ENCODE measurements around the gene IFITM5.

DNA sequence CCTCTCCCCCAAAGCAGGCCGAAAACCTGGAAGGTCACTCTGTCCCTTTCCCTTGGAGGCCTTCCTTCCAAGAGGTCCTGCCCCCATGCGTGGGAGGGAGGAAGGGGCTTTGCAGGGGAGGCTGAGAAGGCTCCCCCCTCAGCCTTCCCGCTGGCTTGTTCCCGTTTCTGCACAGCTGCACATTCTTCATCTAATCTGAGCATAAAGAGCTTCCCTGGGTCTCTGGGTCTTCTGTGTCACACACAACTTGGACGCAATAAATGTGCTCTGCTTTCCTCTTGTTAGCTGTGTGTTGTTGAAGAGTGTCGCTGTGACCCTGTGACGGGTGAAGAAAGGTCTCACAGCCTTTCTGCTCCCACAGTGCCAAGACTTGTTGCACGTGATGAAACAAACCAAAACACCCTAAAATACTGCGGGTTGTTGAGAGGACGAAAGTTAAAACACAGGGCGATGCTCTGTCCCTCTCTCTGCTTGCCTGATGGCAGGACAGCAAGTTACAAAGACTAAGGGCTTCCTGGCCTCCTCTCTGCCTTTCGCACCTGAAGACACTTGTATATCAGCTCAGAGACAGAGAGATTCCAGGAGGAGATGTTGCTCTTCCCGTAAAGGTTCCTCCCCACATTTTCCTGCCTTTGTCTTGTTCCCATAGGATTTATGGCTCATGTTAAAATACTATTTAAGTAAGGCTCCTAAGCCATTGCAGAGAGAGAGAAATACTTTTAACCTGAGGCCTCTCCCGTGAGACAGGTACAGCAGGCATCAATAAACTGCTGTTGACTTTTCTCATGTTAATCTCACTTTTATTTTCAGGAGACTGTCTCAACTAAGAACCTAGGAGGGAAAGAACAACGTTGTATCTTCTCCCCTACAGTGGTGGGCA lies 36.7 kb upstream of the IFITM5 start:
- no peak for TF ChIP-seq MYC (IDR thresholded peaks at IDR 0.05; ENCODE audit: low read depth, low read length)
- TF ChIP-seq, protein P1, sequence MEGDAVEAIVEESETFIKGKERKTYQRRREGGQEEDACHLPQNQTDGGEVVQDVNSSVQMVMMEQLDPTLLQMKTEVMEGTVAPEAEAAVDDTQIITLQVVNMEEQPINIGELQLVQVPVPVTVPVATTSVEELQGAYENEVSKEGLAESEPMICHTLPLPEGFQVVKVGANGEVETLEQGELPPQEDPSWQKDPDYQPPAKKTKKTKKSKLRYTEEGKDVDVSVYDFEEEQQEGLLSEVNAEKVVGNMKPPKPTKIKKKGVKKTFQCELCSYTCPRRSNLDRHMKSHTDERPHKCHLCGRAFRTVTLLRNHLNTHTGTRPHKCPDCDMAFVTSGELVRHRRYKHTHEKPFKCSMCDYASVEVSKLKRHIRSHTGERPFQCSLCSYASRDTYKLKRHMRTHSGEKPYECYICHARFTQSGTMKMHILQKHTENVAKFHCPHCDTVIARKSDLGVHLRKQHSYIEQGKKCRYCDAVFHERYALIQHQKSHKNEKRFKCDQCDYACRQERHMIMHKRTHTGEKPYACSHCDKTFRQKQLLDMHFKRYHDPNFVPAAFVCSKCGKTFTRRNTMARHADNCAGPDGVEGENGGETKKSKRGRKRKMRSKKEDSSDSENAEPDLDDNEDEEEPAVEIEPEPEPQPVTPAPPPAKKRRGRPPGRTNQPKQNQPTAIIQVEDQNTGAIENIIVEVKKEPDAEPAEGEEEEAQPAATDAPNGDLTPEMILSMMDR (IDR thresholded peaks at IDR 0.05; ENCODE audit: low read depth, low read length), result no peak
